Skin of body (tissue), 2 donors: ENCODE measurements around the gene MYH9. TPM values are rescaled to one million over a fixed set of nuclear protein-coding genes. Genes with fewer than 3 reads are reported as not detected.

Experiments used
- DNase-seq: peaks from one replicate; lab custom pipeline; 2025; lab: John Stamatoyannopoulos, UW
- total RNA-seq: library from RNA; depleted of rRNA; stranded (reverse); fragments of >200 nt; gene quantifications from one replicate; pipeline ENCODE4 v1.2.3, GENCODE V29; 2014

MYH9 gene
- total RNA-seq, 1 donor from 2014 or later, result 219 TPM

GRCh38 chr22:36332623-36333332 is 55.0 kb downstream of the MYH9 start:
- DNase-seq, result no peak

DNA sequence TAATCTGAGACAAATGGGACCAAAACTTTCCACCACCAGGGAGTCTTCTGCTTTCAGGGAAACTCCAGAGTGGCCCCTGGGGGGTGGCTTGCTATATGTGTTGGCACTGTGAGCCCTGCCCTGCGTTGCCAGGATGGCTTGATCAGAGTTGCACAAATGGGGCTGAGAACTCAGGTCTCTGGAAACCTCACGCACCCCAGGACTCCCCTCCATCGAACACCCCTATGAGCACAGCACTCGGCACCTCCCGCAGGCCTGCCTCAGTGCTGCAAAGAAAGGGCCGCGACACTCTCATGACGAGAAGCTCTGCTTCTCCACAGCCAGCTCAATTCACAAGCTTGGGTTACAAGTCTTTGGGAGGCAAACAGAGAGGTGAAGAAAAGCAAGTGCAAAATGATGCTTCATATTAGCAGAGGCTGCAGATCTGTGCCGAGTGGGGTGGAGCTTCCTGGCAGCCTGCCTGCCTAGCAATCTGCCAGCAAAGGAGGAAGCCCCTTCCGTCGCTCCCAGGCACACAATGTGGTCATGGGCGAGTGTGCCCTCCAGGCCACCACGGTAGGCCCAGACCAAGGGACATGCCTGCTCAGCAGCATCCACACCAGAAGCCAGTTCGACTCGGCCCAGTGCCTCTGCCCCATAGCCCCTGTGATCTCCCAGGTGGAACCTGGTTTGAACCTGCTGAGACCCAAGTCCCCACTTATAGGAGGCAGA is 55.7 kb downstream of the MYH9 start:
- DNase-seq, result no peak

DNA sequence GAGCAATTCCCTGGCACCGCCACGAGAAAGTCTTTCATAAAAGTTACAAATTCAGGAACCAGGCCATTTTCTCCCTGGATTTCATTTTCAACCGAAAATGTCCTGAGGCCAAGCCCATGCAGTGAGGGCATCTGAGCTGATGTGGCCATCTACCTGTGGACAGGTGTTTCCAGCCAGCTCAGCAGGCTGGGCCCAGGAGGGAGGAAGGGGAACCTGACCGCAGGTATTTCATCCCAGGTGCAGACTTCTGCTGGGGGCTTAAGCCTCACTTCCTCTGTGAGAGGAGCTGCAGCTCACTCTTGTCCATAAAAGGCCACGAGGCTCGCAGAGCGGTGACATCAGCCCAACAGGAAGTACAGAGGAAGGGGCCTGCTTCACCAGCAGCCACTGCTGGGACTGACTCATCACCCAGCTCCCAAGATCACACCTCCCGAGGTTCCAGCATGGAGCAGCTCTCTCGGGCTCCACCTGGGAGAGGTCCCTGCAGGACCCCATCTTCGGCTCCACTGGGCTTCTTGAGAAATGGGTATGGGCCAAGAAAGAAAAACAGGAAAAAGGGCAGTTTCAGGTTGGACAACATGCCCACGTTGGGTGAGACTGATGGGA is 56.4 kb downstream of the MYH9 start:
- peak; percentile 42 for DNase-seq

DNA sequence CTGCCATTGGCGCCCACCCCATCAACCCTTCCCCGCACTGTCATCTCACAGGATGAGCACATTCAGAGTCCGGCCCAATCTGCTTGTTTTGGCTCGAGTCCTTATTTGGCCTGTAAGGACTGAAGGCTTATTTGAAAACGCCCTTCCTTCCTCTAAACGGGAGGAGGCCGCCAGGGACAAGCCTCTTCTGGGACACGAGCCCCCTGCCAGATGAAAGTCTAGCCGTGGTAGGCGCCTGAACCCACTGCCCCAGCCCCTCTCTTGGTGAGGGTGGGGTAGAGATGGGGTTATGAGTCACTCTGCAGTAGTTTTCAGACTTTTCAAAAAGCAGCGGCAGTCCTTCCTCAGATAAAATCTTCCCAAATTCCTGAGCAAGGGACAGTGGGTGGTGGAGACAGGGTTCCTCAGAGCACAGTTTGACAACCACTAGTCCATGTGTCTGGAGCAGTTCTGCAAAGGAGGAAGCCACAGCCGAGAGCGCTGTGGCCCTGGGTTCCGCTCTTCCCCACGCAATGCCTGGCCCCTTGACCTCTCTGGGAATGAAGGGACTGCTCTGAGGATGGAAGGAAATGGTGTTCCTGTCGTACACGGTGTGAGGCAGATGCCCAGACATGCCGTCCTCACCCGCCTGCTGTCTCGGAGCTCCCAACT is 57.0 kb downstream of the MYH9 start:
- no peak for DNase-seq

DNA sequence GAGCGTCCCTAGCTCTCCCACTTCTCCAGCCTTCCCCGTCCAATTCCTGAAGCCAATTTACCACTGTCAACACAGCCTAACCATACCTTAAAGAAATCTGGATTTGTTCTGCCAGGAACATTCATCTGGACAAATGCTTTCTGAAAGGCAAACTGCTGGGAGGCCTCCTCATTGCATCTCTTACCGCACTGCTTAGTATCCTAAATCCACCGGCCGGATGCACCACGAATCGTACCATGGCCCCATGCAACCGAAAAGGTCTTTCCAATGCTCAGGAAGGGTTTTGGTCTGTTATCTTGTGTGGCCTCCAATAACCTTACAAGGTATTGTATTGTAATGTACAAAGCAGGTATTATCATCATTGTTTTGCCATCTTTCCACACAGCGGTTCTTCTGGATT is 57.6 kb downstream of the MYH9 start:
- DNase-seq, result no peak

- DNase-seq, result peak; percentile 72
Observed at GRCh38 chr22:36329254-36330078, 58.3 kb downstream of the MYH9 start.

- DNase-seq, result no peak
Observed at GRCh38 chr22:36328635-36329253, 59.0 kb downstream of the MYH9 start.

DNA sequence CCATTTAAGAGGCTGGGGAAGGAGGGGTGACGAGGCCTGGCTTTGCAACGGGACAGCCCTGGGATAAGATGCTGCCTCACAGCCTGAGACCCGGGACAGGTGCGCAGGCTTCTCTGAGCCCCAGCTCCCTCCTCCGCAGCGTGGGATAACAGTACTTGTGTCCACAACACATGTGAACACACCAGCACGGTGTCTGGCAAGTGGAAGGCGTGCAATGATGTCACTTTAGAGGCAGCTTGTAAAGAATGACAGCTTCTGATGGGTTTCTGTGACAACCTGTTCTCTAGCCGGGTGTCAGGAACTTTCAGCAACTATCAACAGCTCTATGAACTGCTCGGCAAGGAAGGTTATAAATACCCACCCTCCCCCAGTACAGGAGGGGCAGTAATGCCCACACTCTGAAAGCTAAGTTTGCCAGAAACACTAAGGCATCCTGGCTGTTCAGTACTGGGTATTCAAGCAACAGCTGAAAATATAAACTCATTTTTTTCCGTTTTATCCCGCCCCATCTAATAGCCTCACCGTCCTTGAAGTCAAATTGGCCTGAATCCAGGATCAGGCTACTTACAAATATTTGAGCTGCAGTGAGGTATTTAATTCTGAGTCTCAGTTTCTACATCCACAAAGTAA is 59.7 kb downstream of the MYH9 start:
- no peak for DNase-seq

DNA sequence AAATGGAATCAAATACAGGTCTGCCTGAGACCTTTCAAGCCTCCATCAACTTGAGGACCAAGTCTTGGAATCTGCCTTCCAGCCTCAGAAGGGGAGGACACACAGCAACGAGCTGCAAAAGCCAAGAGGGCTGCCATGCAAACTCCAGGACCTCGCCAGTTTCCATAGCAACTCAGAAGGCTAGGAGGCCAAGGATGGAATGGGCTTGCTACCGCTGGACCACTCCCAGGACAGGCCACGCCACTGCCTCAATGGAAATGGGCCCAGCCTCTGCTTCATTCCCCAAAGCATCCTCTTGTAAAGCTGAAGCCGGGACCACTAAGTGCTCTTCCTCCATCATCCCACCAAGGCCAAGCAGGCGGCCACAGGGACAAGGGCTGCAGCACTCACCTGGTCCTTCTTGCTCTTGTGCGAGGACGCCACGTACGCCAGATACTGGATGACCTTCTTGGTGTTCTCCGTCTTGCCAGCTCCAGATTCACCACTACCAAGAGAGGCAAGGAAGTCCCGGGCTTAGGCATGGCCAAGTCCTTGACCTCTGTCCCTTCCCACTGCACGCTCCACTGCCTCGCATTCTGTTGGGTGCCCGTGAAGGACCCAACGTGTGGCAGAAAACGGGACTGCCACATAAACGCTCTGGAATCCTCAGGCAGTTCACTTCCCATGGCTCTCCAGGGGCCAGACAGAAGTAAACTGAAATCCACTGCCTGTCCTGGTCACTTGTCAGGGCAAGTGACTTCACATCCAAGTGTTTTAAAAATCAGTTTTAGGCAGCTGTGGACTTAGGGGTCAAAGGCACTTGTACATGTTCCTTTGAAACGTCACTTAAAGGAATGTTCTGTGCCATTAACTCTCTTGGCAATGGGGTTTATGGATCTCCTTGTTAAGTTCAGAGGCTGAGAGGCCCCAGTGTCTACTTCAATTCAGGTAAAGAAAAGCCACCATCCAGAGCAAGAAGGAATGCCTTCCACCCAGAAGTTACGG is 61.3 kb downstream of the MYH9 start:
- no peak for DNase-seq

GRCh38 chr22:36325154-36326031 is 62.4 kb downstream of the MYH9 start:
- peak; percentile 30 for DNase-seq

GRCh38 chr22:36324414-36324813 is 63.4 kb downstream of the MYH9 start:
- DNase-seq, result no peak

DNA sequence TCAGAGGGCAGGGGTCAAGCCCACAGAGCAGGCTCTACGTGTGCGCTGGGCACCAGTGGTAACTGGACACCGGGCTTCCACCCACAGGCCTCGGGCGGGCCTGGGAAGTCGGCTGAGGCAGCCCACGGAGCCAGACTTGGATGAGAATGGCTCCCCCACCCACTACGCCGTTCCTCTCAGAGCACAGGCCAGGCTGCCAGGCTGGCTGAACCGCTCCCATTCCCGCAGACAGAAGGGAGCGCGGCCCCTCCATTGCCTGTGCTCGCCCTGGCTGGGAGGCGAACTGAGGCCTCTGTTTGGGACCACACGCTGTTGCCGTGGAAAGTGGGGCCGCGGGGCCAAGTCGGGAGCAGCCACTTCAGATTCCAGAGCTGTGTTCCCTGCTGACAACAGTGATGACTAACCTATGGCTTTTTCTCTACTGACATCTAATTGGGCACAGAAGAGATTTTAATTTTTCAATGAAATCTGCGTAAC is 63.9 kb downstream of the MYH9 start:
- DNase-seq, result no peak

- DNase-seq, result no peak
Observed at GRCh38 chr22:36323182-36323854, 64.4 kb downstream of the MYH9 start.

GRCh38 chr22:36322602-36322915 is 65.2 kb downstream of the MYH9 start:
- DNase-seq, result no peak

- DNase-seq, result no peak
Observed at GRCh38 chr22:36321797-36322601, 65.8 kb downstream of the MYH9 start.

DNA sequence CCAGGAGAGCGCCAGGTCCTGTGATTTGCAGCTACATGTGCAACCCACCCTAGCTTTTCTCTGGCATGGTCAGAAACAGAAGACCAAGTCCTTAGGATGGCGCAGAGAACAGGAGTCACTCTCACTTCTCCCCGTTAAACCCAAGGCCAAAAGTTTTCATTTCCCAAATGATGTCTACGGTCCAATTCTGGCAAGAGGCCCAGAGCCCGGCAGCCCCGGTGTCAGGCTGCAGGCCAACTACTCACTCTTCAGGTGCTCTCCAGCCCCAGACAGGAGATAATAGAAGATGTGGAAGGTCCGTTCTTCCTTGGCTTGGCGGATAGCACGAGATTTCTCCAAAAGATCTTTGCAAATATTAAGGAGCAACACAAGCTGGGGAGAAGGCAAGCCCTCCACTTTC is 67.2 kb downstream of the MYH9 start:
- no peak for DNase-seq
